Stomach smooth muscle (tissue), 2 donors: ENCODE results near the gene SRP14.

Experiments
- H3K27ac ChIP-seq: one replicate; pipeline ENCODE4 v1.7.0; 2013; ENCODE audit warnings: mild to moderate bottlenecking, low read length, inconsistent platforms
- H3K27me3 ChIP-seq, 2 donors: one replicate each; pipeline ENCODE4 v1.7.0; 2013; ENCODE audit warnings: low read length in 2 of 2; ENCODE audit not compliant: insufficient read depth in 2 of 2, control insufficient read depth in 1 of 2
- H3K36me3 ChIP-seq, 2 donors: one replicate each; pipeline ENCODE4 v1.7.0; 2013; ENCODE audit warnings: low read length in 2 of 2; ENCODE audit not compliant: control insufficient read depth in 2 of 2, insufficient read depth in 2 of 2
- H3K4me1 ChIP-seq: one replicate; pipeline ENCODE4 v1.7.0; 2013; ENCODE audit warnings: low read length; ENCODE audit not compliant: control insufficient read depth, insufficient read depth
- H3K4me3 ChIP-seq, 2 donors: one replicate each; pipeline ENCODE4 v1.7.0; 2013; ENCODE audit warnings: low read length in 2 of 2
- H3K9ac ChIP-seq, 2 donors: one replicate each; pipeline ENCODE4 v1.7.0; 2013; ENCODE audit warnings: low read length in 2 of 2, mild to moderate bottlenecking in 1 of 2
- H3K9me3 ChIP-seq, 2 donors: one replicate each; pipeline ENCODE4 v1.7.0; 2013; ENCODE audit warnings: low read length in 2 of 2; ENCODE audit not compliant: control insufficient read depth in 2 of 2
- donor health status: healthy.
- donor health status: Pancreatic carcinoma.

SRP14 gene

GRCh38 chr15:40066589-40066988 lies 27.6 kb upstream of the SRP14 start:
- Histone ChIP-seq H3K36me3 (no peaks in the 10 kb centered on the region), H3K27ac (no peak overlapping the region), H3K27me3 (no peaks in the 10 kb centered on the region), H3K4me3 (no peak overlapping the region), H3K9me3 (no peaks in the 10 kb centered on the region), H3K9ac (no peak overlapping the region), H3K4me1 (peaks cover 14% of the 10 kb centered on the region)

- H3K27ac ChIP-seq = no peak overlapping the region
- no peaks in the 10 kb centered on the region for H3K9me3 ChIP-seq
- H3K27me3 ChIP-seq = no peaks in the 10 kb centered on the region
- H3K4me1 ChIP-seq = peaks cover 14% of the 10 kb centered on the region
- no peak overlapping the region for H3K9ac ChIP-seq
- no peak overlapping the region for H3K4me3 ChIP-seq
- H3K36me3 ChIP-seq = no peaks in the 10 kb centered on the region
Measured at GRCh38 chr15:40065166-40065565, 26.2 kb upstream of the SRP14 start.

DNA sequence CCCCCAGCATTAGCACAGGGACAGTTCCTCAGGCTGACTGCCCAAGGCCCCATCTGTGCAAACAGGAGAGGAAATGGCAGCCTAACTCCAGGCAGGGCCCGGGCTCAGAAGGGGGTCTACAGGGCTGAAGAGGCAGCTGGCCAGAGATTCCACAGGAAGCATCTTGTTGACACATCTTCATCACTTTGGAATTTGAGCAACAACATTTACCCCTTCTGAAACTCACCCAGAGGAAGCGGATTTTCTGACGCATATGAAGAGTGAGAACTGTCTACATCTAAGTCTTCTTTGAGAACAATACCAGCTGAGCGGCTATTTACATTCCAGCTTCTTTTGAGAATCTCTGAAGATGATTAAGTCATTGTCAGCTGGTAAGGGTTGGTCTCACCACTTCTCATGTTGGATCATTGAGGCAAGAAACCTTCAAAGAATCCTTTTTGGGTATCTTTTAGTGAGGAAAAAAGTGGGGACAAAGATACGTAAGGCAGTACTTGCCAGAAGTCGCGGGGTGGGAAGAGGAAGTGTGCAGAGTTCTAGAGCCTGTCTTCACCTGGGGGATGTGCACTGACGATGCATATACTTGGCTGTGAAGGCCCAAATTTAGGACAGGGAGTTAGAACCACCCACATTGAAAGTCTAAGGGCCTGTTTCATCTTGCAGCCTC lies 25.4 kb upstream of the SRP14 start:
- Histone ChIP-seq H3K9ac (no peak overlapping the region), H3K27ac (no peak overlapping the region), H3K36me3 (no peaks in the 10 kb centered on the region), H3K9me3 (no peaks in the 10 kb centered on the region), H3K4me1 (peaks cover 9% of the 10 kb centered on the region), H3K27me3 (no peaks in the 10 kb centered on the region), H3K4me3 (no peak overlapping the region)

GRCh38 chr15:40063563-40064011 lies 24.6 kb upstream of the SRP14 start:
- Histone ChIP-seq H3K36me3 (no peaks in the 10 kb centered on the region), H3K4me3 (no peak overlapping the region), H3K4me1 (peaks cover 2% of the 10 kb centered on the region), H3K27ac (no peak overlapping the region), H3K27me3 (no peaks in the 10 kb centered on the region), H3K9ac (no peak overlapping the region), H3K9me3 (no peaks in the 10 kb centered on the region)

DNA sequence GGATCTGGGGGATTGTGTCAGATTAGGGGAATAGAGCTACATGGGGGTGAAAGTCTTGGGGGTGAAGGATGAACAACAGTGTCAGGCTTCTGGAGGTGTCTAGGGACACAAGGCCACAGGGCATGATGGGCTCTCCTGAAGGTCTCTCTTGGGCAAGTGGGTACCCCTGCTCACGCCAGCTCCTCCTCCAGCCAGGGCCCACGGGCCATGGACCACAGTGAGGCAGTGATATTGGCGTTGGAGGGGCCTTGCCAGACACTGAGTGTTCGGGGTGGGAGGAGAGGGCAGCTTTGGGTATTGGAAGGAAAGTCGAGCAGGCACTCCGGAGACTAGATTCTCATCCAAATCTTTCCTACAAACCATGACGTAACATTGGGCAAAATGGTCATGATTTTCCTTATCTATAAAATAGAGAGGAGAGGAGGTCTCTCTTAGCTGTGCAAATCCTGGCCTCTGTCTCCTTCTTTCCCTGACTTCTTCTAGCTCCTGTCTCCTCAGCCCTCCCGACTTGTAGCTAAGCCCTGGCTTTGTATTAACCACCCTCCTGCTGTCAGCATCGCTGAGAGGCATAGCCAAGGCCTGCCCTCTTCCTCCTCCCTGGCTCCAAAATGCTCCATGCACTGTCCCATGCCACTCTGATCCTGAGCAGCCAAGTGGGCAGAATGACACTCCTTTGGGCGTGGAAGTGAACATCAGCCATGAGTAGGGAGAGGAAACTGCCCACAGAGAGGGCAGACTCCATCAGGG lies 24.0 kb upstream of the SRP14 start:
- no peaks in the 10 kb centered on the region for H3K36me3 ChIP-seq
- no peaks in the 10 kb centered on the region for H3K27me3 ChIP-seq
- no peaks in the 10 kb centered on the region for H3K9me3 ChIP-seq
- no peak overlapping the region for H3K9ac ChIP-seq
- no peak overlapping the region for H3K27ac ChIP-seq
- H3K4me1 ChIP-seq = no peaks in the 10 kb centered on the region
- no peak overlapping the region for H3K4me3 ChIP-seq

DNA sequence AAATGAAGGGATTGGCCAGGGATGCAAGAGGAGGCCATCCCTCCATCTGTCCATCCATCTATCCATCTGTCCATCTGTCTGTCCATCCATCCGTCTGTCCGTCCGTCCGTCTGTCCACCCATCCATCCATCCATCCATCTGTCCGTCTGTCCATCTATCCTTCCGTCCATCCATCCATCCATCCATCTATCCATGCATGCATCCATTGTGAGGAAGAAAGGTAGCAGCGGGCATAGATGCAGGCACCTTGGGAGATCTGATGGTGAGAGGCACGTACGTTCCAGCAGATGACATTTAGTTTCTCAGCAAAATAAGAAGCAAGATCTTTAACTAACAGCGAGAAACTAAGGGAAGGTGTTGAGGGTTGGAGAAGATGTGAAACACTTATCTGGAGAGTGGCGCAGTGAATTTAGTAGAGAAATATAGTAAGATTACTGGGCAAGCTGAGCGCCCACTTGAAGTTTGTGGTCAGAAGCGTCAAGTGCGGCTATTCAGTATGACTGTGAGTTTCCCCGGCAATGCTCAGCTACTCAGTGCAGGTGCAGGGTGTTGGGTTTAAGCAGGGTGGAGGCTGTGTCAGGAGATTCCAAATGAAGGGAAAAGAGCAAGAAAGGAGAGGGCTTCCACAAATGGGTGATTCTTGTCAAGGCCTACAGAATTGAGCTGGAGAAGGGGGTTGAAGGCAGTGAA lies 22.4 kb upstream of the SRP14 start:
- no peak overlapping the region for H3K4me3 ChIP-seq
- H3K9ac ChIP-seq = peak overlapping the region in 1 of 2 donors; percentile 13
- H3K27me3 ChIP-seq = no peaks in the 10 kb centered on the region
- peaks cover 1% of the 10 kb centered on the region for H3K4me1 ChIP-seq
- no peaks in the 10 kb centered on the region for H3K9me3 ChIP-seq
- H3K36me3 ChIP-seq = no peaks in the 10 kb centered on the region
- no peak overlapping the region for H3K27ac ChIP-seq

GRCh38 chr15:40060236-40060961 lies 21.4 kb upstream of the SRP14 start:
- H3K4me1 ChIP-seq = peaks cover 11% of the 10 kb centered on the region
- no peak overlapping the region for H3K27ac ChIP-seq
- H3K9me3 ChIP-seq = no peaks in the 10 kb centered on the region
- no peak overlapping the region for H3K9ac ChIP-seq
- no peak overlapping the region for H3K4me3 ChIP-seq
- H3K36me3 ChIP-seq = no peaks in the 10 kb centered on the region
- no peaks in the 10 kb centered on the region for H3K27me3 ChIP-seq

DNA sequence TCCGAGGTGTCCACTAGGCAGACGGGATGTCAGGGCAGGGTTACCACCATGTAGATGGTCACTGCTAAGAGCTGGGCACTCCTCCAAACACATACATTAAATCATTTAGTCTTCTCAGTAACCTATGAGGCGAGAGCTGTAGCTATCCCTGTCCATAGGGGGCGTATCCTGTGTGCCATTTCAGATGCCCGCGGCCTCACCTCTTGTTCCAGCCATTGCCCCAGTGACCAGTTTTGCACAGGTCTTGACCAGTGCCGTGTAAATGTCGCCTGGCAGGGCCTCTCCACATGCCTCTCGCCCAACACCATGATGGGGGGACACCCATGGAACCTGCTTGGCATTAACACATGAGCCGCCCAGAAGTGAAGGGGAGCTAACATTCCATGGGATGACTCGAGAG lies 20.8 kb upstream of the SRP14 start:
- Histone ChIP-seq H3K36me3 (no peaks in the 10 kb centered on the region), H3K9ac (no peak overlapping the region), H3K27ac (no peak overlapping the region), H3K27me3 (no peaks in the 10 kb centered on the region), H3K9me3 (no peaks in the 10 kb centered on the region), H3K4me1 (peaks cover 17% of the 10 kb centered on the region), H3K4me3 (no peak overlapping the region)

- H3K27ac ChIP-seq = no peak overlapping the region
- H3K27me3 ChIP-seq = no peaks in the 10 kb centered on the region
- H3K9ac ChIP-seq = no peak overlapping the region
- no peak overlapping the region for H3K4me3 ChIP-seq
- H3K9me3 ChIP-seq = no peaks in the 10 kb centered on the region
- H3K36me3 ChIP-seq = peaks cover 0 to 2% of the 10 kb centered on the region in 2 donors
- H3K4me1 ChIP-seq = peaks cover 22% of the 10 kb centered on the region
Measured at GRCh38 chr15:40058476-40059140, 19.6 kb upstream of the SRP14 start.
